ENCODE measurements around the gene CYS1.

Gene CYS1

GRCh38 chr2:10123281-10123680, 43.1 kb upstream of the CYS1 start:
- peak overlapping the region; percentile 74 to 75 for H3K4me3 ChIP-seq (replicated peaks in 1 of 2; ENCODE audit: low read depth in 2 of 2, low read length in 2 of 2)
- peak in 1 of 2 donors; percentile 10 for DNase-seq (ENCODE audit: low read depth in 2 of 2)
- no peak for TF ChIP-seq CTCF (IDR thresholded peaks at IDR 0.05; ENCODE audit: low read depth, low read length)

DNA sequence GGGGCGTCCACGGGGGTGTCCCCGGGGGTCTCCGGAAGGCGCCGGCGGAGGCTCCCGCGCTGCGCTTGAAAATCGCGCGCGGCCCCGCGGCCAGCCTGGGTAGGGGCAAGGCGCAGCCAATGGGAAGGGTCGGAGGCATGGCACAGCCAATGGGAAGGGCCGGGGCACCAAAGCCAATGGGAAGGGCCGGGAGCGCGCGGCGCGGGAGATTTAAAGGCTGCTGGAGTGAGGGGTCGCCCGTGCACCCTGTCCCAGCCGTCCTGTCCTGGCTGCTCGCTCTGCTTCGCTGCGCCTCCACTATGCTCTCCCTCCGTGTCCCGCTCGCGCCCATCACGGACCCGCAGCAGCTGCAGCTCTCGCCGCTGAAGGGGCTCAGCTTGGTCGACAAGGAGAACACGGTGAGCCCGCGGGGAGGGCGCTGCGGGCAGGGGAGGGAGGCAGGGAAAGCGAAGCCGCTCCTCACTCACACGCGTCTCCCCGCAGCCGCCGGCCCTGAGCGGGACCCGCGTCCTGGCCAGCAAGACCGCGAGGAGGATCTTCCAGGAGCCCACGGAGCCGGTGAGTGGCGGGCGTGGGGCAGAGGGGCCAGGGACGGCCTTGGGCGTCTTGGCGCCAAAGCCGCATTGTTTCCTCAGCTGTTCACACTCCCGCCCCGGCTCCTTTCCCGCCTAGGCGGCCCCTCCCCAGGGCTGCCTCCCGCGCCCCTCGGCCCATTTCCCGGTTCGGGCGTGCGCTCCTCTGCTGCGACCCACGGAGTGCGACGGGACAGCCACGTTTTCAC, 42.5 kb upstream of the CYS1 start, which contains the start of gene RRM2:
RRM2 (plus strand) TSS at position 240 of the 781 bp plus-strand sequence; CDS start at position 300, 60 bp downstream.
- H3K4me3 ChIP-seq (replicated peaks in 1 of 2; ENCODE audit: low read depth in 2 of 2, low read length in 2 of 2): peak within 1 kb of the TSS; percentile 74 to 75
- TF ChIP-seq CTCF (IDR thresholded peaks at IDR 0.05; ENCODE audit: low read depth, low read length): no peak
- peak; percentile 90 to 93 for DNase-seq (ENCODE audit: low read depth in 2 of 2)

GRCh38 chr2:10120877-10121574, 40.8 kb upstream of the CYS1 start:
- DNase-seq (ENCODE audit: low read depth in 2 of 2): peak in 1 of 2 donors; percentile 49
- H3K4me3 ChIP-seq (replicated peaks in 1 of 2; ENCODE audit: low read depth in 2 of 2, low read length in 2 of 2): peak overlapping the region; percentile 59 to 65
- TF ChIP-seq CTCF (IDR thresholded peaks at IDR 0.05; ENCODE audit: low read depth, low read length): no peak

DNA sequence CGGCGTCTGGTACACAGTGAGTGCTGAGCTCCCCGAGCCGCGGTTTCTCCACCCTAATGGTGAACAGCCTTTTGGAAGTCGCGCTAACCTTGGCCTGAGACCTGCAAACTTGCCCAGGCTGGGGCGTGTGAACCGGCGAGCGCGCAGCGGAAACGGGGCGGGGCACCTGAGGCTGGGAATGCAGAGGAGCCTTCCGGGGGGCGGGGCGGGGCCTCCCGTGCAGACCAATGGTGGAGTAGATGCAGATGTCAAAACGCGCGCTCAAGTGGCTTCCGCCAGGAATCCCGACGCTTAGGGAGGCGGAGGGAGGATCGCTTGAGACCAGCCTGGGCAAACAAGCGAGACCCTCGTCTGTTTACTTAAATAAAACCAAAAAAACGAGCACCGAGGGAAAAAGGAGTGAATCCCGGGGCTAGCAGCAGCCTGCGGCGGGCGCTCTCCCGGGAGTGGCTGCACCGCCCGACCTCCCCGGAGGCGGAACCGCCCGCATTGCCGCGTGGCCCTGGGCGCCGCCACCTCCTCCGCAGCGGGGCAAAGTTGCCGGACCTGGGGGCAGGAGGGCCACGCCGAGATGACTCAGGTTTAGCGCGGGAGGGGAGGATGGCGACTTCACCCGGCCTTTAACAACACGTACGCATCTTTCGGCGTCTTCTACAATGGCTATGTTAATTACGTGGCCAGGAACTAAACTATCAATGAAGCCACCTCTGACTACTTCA, 40.1 kb upstream of the CYS1 start:
- DNase-seq (ENCODE audit: low read depth in 2 of 2): peak; percentile 91 to 94
- peak overlapping the region; percentile 59 to 65 for H3K4me3 ChIP-seq (replicated peaks in 1 of 2; ENCODE audit: low read depth in 2 of 2, low read length in 2 of 2)
- TF ChIP-seq CTCF (IDR thresholded peaks at IDR 0.05; ENCODE audit: low read depth, low read length): no peak

DNA sequence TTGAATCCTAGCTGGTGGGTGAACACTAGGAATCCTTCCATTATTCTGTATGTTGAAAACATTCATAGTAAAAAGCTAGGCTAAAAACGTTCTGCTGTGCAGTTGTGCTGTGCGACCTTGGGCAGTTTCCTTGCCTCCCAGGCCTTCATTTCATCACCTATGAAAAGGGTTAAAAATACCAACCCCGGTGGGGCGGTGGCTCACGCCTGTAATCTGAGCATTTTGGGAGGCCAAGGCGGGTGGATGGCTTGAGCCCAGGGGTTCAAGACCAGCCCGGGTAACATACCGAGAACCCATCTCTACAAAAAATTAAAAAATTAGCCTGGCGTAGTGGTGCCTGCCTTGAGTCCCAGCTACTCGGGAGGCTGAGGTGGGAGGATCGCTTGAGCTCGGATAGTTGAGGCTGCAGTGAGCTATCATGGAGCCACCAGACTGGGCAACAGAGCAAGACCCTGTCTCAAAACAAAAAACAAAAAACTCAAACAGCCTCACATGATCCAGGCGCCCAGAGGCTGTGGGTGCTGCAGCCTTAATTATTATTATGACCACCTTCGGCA, 39.5 kb upstream of the CYS1 start:
- TF ChIP-seq CTCF (IDR thresholded peaks at IDR 0.05; ENCODE audit: low read depth, low read length): no peak
- peak overlapping the region; percentile 59 to 65 for H3K4me3 ChIP-seq (replicated peaks in 1 of 2; ENCODE audit: low read depth in 2 of 2, low read length in 2 of 2)
- DNase-seq (ENCODE audit: low read depth in 2 of 2): no peak

- no peak for TF ChIP-seq CTCF (IDR thresholded peaks at IDR 0.05; ENCODE audit: low read depth, low read length)
- H3K4me3 ChIP-seq (replicated peaks in 1 of 2; ENCODE audit: low read depth in 2 of 2, low read length in 2 of 2): no peak overlapping the region
- DNase-seq (ENCODE audit: low read depth in 2 of 2): no peak
Observed at GRCh38 chr2:10119027-10119325, 38.8 kb upstream of the CYS1 start.

All from cardiac fibroblast (primary cell).